ENCODE data around the gene ZNHIT1.

The ZNHIT1 gene

DNA sequence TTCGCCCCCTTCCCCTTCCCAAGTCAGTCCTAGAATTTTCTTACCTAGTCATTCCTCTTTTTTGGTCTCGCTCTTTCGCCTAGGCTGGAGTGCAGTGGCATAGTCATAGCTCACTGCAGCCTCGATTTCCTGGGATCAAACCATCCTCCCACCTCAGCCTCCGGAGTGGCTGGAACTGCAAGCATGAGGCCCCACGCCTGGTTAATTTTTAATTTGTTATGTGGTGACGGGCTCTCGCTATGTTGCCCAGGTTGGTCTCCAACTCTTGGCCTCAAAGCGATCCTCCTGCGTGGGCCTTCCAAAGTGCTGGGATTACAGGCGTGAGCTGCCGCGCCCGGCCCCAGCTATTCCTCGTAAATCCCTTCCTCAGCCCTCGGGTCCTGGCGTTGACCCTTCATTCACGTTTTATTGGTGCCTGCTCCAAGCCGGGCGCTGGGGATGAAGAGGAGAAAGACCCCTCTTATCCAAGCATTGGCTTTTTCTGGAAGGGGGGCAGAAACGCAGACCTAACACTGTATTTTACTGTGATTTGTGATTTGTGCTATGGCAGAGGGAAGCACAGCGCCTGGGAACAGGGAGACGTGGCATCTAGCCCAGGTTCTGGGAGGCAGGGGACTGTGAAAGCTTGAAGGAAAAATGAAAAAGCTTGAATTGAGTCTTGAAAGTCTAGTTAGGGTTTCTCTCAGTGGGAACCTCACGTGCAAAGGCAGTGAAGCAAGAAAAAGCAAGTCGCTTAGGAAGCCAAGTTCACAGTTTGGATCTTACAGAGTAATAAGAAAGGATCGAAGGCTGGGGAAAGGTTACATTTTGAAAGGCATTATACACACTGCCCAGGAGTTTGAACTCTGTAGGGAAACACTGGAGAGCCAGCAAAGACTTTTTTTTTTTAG is 516 bp downstream of the ZNHIT1 start:
- no peak for DNase-seq (ENCODE audit: low read depth)

DNA sequence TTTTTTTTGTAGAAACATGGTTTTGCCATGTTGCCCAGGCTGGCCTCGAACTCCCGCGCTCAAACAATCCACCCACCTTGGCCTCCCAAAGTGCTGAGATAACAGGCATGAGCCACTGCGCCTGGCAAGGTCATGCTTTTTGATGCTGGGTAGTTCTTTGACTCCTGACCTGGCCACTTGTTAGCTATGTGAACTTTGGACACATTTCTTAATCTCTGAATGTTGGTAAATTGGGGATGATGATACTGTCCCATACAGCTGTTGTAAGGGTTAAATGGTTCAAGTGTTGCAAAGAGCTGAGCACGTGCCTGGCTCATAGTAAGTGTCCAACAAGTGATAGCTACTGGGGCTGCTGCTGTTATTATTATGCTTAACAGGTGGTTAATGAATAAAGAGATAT is 2.3 kb downstream of the ZNHIT1 start:
- no peak for DNase-seq (ENCODE audit: low read depth)

DNA sequence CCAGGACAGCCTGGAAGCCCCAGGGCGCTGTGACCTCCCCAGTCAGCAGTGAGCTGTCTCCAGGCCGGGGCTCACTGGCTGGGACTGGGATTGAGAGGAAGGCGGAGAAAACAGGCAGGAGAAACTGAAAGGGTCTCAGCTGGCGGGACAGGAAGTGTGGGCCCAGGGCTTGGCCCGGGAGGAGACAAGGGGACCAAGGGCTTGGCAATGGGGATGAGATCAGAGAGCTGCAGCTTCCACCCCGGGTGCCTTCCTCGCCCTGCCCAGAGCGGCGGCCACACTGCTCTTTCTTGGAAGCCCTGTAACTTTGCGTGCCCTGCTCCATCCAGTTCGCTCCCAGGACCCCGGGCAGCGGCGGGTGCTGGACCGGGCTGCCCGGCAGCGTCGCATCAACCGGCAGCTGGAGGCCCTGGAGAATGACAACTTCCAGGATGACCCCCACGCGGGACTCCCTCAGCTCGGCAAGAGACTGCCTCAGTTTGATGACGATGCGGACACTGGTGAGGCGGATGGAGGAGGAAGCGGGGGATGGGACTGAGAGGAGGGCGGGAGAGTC is 4.4 kb downstream of the ZNHIT1 start:
- DNase-seq (ENCODE audit: low read depth) = no peak

DNA sequence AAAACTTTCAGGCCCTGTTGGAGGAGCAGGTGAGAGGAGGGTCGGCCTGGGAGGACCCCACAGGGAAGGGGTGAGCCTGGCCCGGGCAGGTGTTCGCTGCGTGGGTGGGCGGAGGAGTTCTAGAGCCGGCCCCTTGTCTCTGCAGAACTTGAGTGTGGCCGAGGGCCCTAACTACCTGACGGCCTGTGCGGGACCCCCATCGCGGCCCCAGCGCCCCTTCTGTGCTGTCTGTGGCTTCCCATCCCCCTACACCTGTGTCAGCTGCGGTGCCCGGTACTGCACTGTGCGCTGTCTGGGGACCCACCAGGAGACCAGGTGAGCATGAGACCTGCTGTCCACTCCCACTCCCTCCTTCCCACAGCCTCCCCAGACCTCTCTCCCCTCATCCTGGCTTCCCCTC is 5.6 kb downstream of the ZNHIT1 start:
- DNase-seq (ENCODE audit: low read depth) = no peak

DNA sequence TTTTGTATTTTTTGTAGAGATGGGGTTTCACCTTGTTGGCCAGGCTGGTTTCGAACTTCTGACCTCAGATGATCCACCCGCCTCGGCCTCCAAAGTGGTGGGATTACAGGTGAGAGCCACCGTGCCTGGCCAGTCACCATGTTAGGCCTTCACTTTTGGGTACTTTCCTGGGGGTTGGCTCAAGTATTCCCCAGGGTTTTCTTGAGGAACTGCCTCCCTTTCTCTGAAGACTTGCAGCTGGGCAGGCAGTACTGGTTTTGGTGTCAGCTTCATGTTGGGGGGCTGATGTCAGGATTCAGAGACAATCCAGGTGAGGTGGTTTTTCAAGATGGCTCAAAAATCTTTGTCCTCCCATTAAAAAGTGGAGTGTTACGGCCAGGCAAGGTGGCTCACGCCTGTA is 7.7 kb downstream of the ZNHIT1 start:
- DNase-seq (ENCODE audit: low read depth) = no peak

DNA sequence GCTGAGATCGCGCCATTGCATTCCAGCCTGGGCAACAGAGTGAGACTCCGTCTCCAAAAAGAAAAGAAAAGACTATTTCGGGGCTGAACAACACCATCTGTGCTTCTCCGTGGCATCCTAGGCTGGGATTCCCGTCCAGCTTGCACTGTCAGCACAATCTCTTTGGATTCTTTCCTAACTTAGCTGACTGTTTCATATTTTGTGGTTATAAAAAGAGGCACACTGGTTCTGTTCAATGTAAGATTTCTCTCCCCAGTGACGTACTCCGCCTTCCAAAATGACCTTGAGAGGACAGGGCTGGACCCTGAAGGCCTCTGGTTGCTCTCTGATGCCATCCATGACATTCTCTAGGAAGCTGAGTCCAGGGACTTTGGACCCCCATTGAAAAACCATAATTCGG is 8.8 kb downstream of the ZNHIT1 start:
- DNase-seq (ENCODE audit: low read depth) = no peak

DNA sequence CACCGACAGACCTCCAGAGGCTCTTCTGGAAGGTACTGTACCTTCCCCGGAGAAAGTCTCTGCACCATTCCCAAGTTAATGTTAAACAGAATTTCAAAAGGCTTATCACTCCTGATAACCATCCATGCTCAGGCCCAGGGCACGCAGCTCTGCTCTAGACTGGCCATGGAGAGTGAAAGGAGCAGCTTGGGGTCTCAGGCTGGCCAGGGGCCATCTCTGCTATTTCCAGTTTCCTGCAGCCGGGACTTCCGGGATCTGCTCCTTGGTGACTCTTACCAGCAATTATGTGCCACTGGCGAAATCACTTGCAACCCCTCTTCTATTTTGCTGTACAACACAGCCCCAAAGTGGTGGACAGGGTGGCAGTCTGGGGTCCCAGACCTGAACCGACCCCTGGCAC is 13.7 kb downstream of the ZNHIT1 start:
- no peak for DNase-seq (ENCODE audit: low read depth)

DNA sequence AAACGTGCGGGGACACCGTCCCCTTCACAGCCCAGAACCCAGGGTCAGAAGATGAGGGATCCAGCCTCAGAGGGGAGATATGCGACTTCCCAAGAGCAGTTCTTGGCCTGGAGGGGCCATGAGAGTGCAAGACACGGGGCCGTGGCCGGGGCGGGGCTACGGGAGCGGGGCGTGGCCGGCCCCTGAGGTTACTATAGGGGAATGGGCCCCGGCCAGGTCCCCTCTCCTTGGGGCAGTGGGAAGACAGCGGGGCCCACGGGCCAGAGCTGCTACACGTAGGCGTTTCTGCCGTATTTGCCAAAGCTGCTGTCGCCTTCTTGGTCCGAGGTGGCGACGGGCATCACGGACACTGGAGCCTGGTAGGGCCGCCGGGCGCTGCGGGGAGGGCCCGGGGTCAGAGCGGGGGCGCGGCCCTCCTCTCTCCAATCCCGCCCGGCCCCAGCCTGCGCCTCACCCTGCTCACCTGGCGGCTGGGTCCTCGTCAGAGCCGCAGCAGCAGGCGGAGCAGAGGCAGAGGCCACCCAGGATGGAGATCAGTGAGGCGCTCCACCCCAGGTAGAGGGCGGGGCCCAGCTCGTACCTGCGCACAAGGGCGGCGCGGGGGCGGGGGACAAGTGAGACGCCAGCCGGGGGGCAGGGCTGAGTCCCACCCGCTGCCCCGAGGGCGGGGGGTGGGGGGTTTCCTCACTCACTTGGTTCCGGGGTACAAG is 14.3 kb downstream of the ZNHIT1 start:
- DNase-seq (ENCODE audit: low read depth) = no peak

DNA sequence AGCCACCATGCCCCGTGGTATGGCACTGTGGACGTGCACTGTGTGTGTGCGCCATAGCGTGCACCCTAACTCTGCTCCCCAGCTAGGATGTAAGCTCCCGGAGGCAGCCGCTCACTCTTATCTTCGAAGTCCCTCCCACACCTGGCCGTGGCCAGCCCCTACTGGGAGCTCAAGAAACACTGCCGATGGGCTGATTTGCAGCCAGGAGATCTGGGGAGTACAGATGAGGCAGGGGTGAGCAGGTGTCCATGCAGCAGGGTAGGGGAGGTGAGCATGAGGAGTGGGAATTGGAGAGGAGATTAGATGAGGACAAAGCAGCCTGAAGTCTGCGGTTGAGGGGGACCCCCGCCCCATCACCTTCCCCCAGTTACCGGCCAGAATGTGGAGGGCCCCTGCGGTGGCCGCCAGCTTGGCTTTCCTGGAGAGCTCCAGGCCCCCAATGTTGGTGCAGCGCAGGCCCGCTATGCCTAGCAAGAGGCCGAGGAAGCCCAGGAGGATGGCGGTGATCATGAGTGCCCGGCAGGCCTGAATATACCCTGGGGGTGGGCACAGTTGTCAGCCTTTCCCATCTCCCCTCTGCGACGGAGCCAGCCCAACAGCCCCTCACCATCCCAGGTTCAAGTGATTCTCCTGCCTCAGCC is 16.1 kb downstream of the ZNHIT1 start:
- DNase-seq (ENCODE audit: low read depth) = no peak

DNA sequence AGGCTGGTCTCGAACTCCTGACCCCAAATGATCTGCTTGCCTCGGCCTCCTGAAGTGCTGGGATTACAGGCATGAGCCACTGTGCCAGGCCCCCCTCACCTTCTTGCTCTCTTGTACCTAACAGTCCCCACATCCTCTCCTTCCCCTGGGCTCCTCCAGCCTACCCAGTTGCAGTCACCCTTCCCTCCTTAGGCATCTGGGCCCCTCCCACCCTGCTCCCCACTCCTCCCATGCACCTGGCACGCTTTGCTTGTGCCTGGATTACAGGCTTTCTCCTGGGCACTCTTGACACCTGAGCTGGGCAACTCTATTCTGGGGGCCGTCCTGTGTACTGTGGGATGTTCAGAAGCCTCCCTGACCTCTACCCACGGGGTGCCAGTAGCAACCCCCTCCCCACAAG is 16.7 kb downstream of the ZNHIT1 start:
- DNase-seq (ENCODE audit: low read depth) = no peak

DNA sequence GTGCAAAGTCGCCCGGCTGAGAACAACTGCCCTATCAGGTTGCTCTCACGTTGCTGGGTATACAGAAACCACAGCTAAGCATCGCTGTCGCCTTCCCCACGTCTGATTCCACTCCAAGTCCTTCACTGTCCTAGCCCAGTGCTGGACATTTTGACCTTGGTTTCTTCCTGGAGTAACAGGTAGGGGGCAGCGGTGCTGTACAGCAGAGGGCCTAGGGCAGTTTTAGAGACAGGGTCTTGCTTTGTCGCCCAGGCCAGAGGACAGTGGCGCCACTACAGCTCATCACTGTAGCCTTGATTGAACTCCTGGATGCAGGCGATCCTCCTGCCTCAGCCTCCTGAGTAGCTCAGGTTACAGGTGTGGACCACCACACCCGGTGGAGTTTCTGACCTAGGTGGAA is 17.1 kb downstream of the ZNHIT1 start:
- no peak for DNase-seq (ENCODE audit: low read depth)

DNA sequence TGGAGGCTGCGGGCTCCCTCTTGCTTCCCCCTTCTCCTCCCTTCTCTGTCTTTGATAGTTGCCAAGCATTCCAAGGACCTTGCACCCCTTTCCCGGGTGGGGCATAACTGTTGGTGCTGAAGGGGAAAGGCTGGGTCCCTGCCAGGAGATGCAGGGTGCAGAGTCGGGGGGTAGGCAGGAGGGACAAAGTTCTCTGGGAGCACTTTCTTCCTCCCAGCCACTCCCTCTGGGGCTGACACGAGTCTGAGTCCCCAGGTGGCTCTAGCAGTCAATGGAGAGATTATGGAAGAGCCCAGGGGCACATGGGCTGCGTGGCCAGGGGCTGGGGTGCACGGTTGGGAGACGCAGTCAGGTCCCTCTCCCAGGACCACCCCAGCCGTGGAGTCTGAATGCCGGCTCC is 17.6 kb downstream of the ZNHIT1 start:
- DNase-seq (ENCODE audit: low read depth) = no peak

DNA sequence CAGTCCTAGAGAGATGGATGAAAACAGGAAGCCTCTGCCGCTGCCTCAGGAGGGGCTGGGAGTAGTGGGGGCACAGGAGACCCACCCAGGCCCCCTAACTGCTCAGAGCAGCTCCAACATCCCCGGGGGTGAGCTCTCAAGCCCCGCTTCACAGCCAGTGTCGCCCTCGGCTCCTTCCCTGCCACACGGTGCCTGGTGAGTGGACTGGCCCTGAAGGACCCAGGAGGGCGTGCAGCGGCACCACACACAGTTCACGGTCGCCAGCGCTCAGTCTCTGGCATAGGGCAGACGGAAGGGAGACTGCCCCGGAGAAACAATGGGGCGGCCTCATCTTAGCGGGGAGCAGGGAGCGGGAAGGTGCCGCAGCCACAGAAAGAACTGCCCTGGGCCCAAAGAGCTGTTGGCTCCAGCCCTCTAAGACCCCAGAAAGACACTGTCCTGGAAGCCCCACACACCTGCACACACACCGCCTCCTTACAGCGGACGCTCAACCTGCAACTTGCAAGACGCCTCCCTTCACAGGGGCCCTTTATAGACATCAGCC is 18.4 kb downstream of the ZNHIT1 start:
- no peak for DNase-seq (ENCODE audit: low read depth)

DNA sequence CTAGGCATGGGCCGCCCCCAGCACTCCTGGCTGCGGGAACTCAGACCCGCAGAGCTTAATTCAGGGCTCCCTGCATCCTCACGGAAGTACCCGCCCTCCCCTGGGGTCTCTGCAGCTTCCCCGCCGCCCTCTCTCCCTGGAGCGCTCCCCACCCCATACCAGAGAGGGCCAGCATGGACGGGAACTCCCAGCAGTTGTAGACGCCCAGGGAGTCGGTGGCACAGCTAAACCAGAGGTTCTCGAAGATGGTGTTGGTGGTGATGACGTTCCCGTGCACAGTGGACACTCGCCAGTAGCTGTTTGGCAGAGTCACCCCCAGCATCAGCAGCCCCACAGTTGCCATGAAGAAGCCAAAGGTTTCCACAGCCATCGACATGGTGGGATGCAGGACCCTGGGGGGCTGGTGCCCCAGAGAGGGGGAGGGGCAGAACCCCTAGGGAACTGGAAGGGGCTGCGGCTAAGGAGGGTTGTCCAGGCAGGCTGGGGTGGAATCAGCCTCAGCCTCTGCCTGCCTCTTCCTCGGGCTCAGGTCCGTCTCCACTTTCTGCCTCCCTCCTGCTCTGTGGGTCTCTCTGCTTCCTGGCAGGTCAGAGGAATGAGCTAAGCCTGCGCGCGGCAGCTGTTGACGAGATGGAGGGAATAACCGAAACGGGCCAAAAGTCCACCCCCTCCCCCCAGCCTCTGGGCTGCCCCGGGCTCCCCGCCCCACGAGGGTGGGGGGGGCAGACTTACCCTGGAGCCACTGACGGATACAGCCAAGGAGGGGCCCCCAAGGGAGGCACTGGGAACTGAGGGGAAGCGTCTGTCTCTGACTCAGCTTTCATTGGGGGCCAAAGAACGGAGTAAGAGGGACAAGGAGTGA is 19.5 kb downstream of the ZNHIT1 start, which contains the start of gene CLDN15:
Gene CLDN15 (minus strand): TSS at position 597 of the 862 bp plus-strand sequence. CDS start 221 bp downstream, at position 376.
- DNase-seq (ENCODE audit: low read depth) = no peak

DNA sequence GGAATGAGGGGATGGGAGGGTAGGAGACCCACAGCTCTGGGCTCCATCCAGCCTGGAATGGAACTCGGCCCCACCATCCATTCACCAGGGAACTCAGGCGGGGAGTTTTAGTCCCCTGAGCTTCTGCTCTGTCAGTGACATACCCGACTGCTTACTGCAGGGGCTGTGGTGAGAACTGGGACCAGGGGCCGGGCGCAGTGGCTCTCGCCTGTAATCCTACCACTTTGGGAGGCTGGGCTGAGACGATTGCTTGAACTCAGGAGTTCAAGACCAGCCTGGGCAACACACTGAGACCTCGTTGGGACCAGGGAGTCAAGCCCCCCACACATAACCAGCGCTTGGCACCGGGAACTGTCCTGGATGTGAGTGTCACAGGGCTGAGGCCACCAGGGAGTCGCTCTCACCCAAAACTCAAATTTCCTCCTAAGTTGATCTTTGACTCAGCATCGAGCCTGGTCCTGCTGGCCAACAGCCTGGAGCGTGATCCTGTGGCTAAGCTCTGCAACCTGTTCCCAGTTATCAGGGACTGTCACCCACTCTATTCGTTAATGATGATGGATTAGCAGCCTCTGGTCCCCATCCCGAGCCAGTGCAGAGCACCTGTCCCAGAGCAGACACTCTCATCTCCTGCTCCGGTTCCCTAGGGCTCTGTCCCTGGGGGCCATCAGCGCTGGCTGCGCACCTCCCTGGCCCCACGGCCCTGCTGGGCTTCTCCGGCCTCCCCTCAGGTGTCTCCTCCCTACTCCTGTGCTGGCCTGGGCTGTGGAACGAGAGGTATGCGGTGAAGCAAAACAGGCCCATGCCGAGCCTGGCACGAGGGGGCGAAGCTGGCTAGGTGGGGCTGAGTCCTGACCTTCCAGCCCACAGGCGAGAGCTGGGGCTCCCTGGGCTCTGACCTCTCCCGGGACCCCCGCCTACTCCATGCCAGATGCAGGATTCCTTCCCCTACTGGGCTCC is 20.5 kb downstream of the ZNHIT1 start:
- DNase-seq (ENCODE audit: low read depth) = no peak

DNA sequence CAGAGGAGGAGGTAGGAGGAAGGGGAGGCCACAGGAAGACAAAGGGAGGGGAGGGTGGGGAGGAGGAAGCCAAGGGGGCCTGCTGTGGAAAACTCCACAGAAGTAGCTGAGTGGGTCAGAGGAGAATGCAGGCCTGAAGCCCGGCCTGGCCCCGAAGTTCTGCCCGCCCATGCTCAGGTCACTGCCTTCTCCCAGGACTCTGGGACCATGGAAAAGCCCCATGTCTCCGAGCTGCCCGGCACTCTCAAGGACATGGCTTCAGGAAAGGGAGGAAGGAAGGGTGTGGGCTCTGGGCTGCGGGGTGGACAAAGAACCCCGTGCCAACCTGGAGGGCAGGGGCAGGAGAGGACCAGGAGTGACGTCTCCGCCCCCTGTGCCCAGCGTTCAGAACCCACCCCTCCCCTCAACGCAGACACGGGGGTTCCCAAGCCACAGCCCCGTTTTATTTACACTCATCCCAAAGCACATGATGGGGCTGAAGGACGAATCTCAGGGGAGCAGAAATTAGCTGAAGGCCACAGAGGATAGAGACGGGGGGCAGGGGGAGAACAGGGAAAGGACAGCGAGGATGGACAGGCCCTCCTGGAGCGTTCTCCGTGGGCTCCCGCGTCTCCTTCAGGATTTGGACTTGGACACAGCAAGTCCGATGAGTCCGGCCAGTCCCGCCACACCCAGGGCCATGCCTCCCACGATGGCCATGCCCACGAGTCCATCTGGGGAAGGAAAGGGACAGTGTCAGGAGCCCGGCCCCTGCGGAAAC is 21.4 kb downstream of the ZNHIT1 start:
- no peak for DNase-seq (ENCODE audit: low read depth)

DNA sequence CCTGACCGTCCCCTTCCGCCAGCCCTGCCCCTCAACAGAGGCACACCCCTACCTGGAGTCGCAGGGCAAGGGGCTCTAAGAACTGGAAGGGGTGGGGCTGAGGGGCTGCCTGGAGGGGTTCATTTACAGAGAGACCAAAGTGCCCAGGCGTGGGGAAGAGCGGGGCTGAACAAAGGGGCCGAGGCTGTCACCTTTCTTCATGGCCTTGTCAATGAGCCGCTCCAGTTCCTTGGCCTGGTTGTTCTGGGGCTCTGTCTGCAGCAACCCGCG is 21.9 kb downstream of the ZNHIT1 start:
- no peak for DNase-seq (ENCODE audit: low read depth)

DNA sequence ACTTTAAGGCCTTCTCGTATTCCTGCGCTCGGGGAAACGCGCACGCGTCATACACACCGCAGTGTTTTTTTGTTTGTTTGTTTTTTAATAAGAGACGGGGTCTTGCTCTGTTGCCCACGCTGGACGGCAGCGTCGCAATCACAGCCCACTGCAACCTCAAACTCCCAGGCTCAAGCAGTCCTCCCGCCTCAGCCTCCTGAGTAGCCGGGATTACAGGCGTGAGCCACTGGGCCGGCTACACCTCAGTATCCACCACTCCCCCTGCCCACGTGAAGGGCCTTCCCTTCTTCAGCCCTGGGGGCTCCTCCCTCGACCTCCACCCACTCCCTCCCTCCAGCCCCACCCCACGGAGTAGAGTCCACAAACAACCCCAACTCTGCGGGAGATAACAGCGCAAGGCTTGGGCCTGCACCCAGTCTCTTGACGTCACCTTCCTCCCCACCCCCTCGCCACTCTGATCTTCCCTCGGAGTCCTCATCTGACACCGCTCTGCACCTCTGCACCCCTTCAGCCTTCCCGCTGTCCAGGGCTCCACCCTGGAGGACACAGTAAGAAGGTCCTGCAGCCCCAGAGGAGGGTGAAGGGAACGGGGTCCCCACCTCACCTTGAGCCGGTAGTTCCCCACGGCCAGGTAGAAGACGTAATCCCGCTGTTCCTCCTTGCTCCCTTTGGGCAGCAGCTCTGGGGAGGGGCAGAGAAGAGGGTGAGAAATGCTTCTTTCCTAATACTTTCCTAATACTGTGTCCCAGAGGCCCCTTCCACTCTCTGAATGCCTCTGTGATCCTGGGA is 22.5 kb downstream of the ZNHIT1 start:
- DNase-seq (ENCODE audit: low read depth) = no peak

DNA sequence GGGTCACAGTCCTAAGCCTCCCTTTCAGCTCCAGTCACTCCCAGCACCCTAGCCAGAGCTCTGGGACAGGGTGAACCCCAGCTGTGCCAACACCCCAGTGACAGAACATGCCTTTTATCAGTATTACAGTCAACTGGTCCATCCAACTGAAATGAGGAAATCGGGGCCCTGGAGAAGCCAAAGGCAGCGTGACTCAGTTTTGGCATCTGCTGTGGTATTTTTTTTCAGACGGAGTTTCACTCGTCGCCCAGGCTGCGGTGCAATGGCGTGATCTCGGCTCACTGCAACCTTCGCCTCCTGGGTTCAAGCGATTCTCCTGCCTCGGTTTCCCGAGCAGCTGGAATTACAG is 23.0 kb downstream of the ZNHIT1 start:
- DNase-seq (ENCODE audit: low read depth) = no peak

Measured in stimulated activated CD8-positive, alpha-beta memory T cell treated with anti-CD3 and anti-CD28 coated beads, Interleukin-12 subunit alpha, Interleukin-12 subunit beta, amount 100 ng/mL, for 4 hours (primary cell).